ENCODE measurements around the gene RFTN1.

Gene RFTN1

GRCh38 chr3:16432714-16433113, 80.8 kb downstream of the RFTN1 start:
- no peak for DNase-seq (ENCODE audit: low read depth)

- no peak for DNase-seq (ENCODE audit: low read depth)
These were observed 82.5 kb downstream of the RFTN1 start for GRCh38 chr3:16430717-16431630.

- DNase-seq (ENCODE audit: low read depth), result no peak
These were observed 84.4 kb downstream of the RFTN1 start for GRCh38 chr3:16429086-16429485.

GRCh38 chr3:16428612-16429011, 84.9 kb downstream of the RFTN1 start:
- DNase-seq (ENCODE audit: low read depth), result no peak

GRCh38 chr3:16427103-16427965, 86.2 kb downstream of the RFTN1 start:
- DNase-seq (ENCODE audit: low read depth), result no peak

- DNase-seq (ENCODE audit: low read depth), result no peak
These were observed 86.8 kb downstream of the RFTN1 start for GRCh38 chr3:16426665-16427064.

GRCh38 chr3:16426029-16426400, 87.5 kb downstream of the RFTN1 start:
- DNase-seq (ENCODE audit: low read depth), result no peak

- DNase-seq (ENCODE audit: low read depth), result no peak
These were observed 88.0 kb downstream of the RFTN1 start for GRCh38 chr3:16425398-16426028.

- no peak for DNase-seq (ENCODE audit: low read depth)
These were observed 89.4 kb downstream of the RFTN1 start for GRCh38 chr3:16423947-16424673.

GRCh38 chr3:16423298-16423697, 90.2 kb downstream of the RFTN1 start:
- no peak for DNase-seq (ENCODE audit: low read depth)

GRCh38 chr3:16419640-16420241, 93.8 kb downstream of the RFTN1 start:
- no peak for DNase-seq (ENCODE audit: low read depth)

GRCh38 chr3:16417945-16418739, 95.4 kb downstream of the RFTN1 start:
- DNase-seq (ENCODE audit: low read depth), result no peak

- no peak for DNase-seq (ENCODE audit: low read depth)
These were observed 97.5 kb downstream of the RFTN1 start for GRCh38 chr3:16415911-16416476.

- no peak for DNase-seq (ENCODE audit: low read depth)
These were observed 100.2 kb downstream of the RFTN1 start for GRCh38 chr3:16413321-16413720.

- no peak for DNase-seq (ENCODE audit: low read depth)
These were observed 101.2 kb downstream of the RFTN1 start for GRCh38 chr3:16412192-16412800.

- DNase-seq (ENCODE audit: low read depth), result no peak
These were observed 102.1 kb downstream of the RFTN1 start for GRCh38 chr3:16411441-16411840.

- DNase-seq (ENCODE audit: low read depth), result no peak
These were observed 102.8 kb downstream of the RFTN1 start for GRCh38 chr3:16410659-16411058.

GRCh38 chr3:16409032-16409431, 104.5 kb downstream of the RFTN1 start:
- DNase-seq (ENCODE audit: low read depth), result no peak

- DNase-seq (ENCODE audit: low read depth), result no peak
These were observed 106.1 kb downstream of the RFTN1 start for GRCh38 chr3:16407366-16407765.

- no peak for DNase-seq (ENCODE audit: low read depth)
These were observed 106.9 kb downstream of the RFTN1 start for GRCh38 chr3:16406579-16406978.

Data from activated T-cell treated with anti-CD3 and anti-CD28 coated beads for 24 hours (primary cell).